Thyroid gland (tissue), 4 donors: ENCODE measurements around the gene MKI67. TPM values are rescaled to one million over a fixed set of nuclear protein-coding genes. Genes with fewer than 3 reads are reported as not detected.
"Not testable (repeated sequence)": the region's sequence is repeated elsewhere in the genome, so short reads cannot be mapped to it uniquely, and the experiment has no call there.

Experiments
- DNase-seq, 2 donors: peaks; one replicate each; pipeline ENCODE4 v3.0.0-alpha.2; 2019
- H3K27ac ChIP-seq, 3 donors: fragments of 200-600 bp; sonication (generic); 1 replicate in 2 of 3; 2 replicates in 1 of 3; pipeline ENCODE4 v1.5.1; 2016 to 2019; ENCODE audit warnings: mild to moderate bottlenecking in 1 of 3, moderate library complexity in 1 of 3
- H3K27me3 ChIP-seq: fragments of 200-600 bp; sonication (generic); one replicate; pipeline ENCODE4 v1.5.1; 2019
- H3K36me3 ChIP-seq, 2 donors: fragments of 200-600 bp; sonication (generic); one replicate each; pipeline ENCODE4 v1.5.1; 2016 to 2019
- H3K4me1 ChIP-seq, 2 donors: fragments of 200-600 bp; sonication (generic); one replicate each; pipeline ENCODE4 v1.5.1; 2017 to 2019
- H3K4me3 ChIP-seq, 3 donors: fragments of 200-600 bp; sonication (generic); replicated peaks in 1 of 3; 1 replicate in 2 of 3; 2 replicates in 1 of 3; pipeline ENCODE4 v1.5.1; 2016; ENCODE audit warnings: mild to moderate bottlenecking in 1 of 3
- H3K9me3 ChIP-seq: fragments of 200-600 bp; sonication (generic); one replicate; pipeline ENCODE4 v1.5.1; 2017
- CTCF ChIP-seq, 6 experiments: fragments of 200-600 bp in 3 of 6; fragments of 450-650 bp in 3 of 6; sonication (generic) in 3 of 6; IDR thresholded peaks; one replicate each; pipeline ENCODE4 v1.5.1; 2016 to 2019; ENCODE audit warnings: antibody characterized with exemption in 6 of 6, mild to moderate bottlenecking in 2 of 6, inconsistent platforms in 1 of 6, moderate library complexity in 1 of 6
- POLR2A ChIP-seq, 2 donors: fragments of 450-650 bp; IDR thresholded peaks; one replicate each; pipeline ENCODE4 v1.6.1; 2017; ENCODE audit warnings: antibody characterized with exemption in 2 of 2, mild to moderate bottlenecking in 2 of 2, moderate library complexity in 1 of 2
- WGBS, 2 donors: methylation state at CpG; one replicate each; pipeline ENCODE4 v1.1.5; 2017; 5-methylcytosine and 5-hydroxymethylcytosine counted together
- intact Hi-C: fragments of 100-400 bp; cut with DNase I; formaldehyde crosslinking; loops from one replicate; pipeline ENCODE4 v1.15.1; 2023
- total RNA-seq, 4 donors: library from RNA; depleted of rRNA; stranded (reverse); fragments of >200 nt; gene quantifications; one replicate each; pipeline ENCODE4 v1.2.3, GENCODE V29; 2016

MKI67 gene
- total RNA-seq, 4 donors from 2014 or later, result 0.24 to 1.9 (median 0.76) TPM

DNA sequence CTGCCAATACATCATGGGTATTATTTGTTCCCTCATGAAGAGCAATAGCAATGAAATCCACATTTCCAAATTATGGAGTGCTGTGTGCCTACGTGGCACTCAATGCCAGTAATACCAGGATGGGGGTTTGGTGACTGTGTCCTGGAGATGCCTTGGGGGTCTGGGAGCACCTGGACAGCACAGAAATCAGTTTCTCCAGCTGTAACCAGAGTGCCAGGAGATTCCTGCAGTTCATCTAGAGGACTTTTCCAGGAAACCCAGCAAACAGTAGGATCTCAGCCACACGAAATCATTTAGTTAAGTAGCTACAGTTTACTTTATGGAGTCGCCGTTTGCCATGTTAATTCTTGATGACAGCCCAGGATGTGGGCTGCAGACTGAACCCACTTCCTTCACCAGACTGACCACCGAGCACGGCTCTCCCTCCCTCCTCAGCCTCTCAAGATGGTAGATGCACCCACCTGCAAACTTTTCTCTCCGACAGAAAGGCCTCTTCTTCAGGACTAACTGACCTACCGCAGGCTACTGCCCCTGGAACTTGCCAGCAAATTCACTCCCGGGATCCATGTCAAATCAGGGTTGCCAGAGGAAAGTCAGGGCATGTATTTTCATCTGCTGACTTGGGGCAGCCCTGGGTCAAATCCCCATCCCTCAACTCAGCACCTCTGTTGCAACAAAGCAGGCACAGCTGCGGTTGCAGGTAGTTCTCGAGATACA, 30.3 kb downstream of the MKI67 start:
- no peaks in the 10 kb centered on the region for H3K9me3 ChIP-seq
- H3K36me3 ChIP-seq, result no peaks in the 10 kb centered on the region
- 91 to 92% methylated on average over 11 of the region's 11 CpGs for WGBS, 2 donors
- H3K27ac ChIP-seq, result no peak overlapping the region
- intact Hi-C loops, result no loop called here
- H3K27me3 ChIP-seq, result no peaks in the 10 kb centered on the region
- DNase-seq, result no peak
- no peaks in the 10 kb centered on the region for H3K4me1 ChIP-seq
- no peak for TF ChIP-seq CTCF (IDR thresholded peaks at IDR 0.05)
- no peak for TF ChIP-seq POLR2A (IDR thresholded peaks at IDR 0.05)
- no peak overlapping the region for H3K4me3 ChIP-seq

GRCh38 chr10:128095027-128095752, 31.0 kb downstream of the MKI67 start:
- no peak for DNase-seq
- WGBS, 2 donors, result 85% methylated on average over 10 of the region's 11 CpGs
- Histone ChIP-seq H3K4me1 (no peaks in the 10 kb centered on the region), H3K4me3 (no peak overlapping the region), H3K27me3 (no peaks in the 10 kb centered on the region), H3K27ac (no peak overlapping the region), H3K9me3 (no peaks in the 10 kb centered on the region), H3K36me3 (no peaks in the 10 kb centered on the region)
- no peak for TF ChIP-seq POLR2A (IDR thresholded peaks at IDR 0.05)
- no peak for TF ChIP-seq CTCF (IDR thresholded peaks at IDR 0.05)
- intact Hi-C loops, result no loop called here

- DNase-seq, intact Hi-C loops: not testable (repeated sequence)
Observed at GRCh38 chr10:128094596-128094995, 31.6 kb downstream of the MKI67 start.

GRCh38 chr10:128092454-128092853, 33.8 kb downstream of the MKI67 start:
- Histone ChIP-seq H3K9me3 (no peaks in the 10 kb centered on the region), H3K36me3 (no peaks in the 10 kb centered on the region), H3K27ac (no peak overlapping the region), H3K4me3 (no peak overlapping the region), H3K4me1 (no peaks in the 10 kb centered on the region), H3K27me3 (no peaks in the 10 kb centered on the region)
- TF ChIP-seq POLR2A (IDR thresholded peaks at IDR 0.05), result no peak
- no peak for TF ChIP-seq CTCF (IDR thresholded peaks at IDR 0.05)
- 76 to 90% methylated on average over 3 of the region's 3 CpGs for WGBS, 2 donors
- intact Hi-C loops, result no loop called here
- DNase-seq, result no peak

More at GRCh38 chr10:128094596-128094995, 31.6 kb downstream of the MKI67 start:
- H3K27ac ChIP-seq, H3K9me3 ChIP-seq, H3K4me3 ChIP-seq, H3K27me3 ChIP-seq, H3K36me3 ChIP-seq, H3K4me1 ChIP-seq: not testable (repeated sequence)
- 96 to 98% methylated on average over 4 of the region's 4 CpGs for WGBS, 2 donors

GRCh38 chr10:128091636-128092210, 34.5 kb downstream of the MKI67 start:
- Histone ChIP-seq H3K9me3 (no peaks in the 10 kb centered on the region), H3K4me1 (no peaks in the 10 kb centered on the region), H3K36me3 (no peaks in the 10 kb centered on the region), H3K27me3 (no peaks in the 10 kb centered on the region), H3K4me3 (no peak overlapping the region), H3K27ac (no peak overlapping the region)
- intact Hi-C loops, result no loop called here
- 65 to 73% methylated on average over 13 to 17 of the region's 17 CpGs for WGBS, 2 donors
- no peak for TF ChIP-seq POLR2A (IDR thresholded peaks at IDR 0.05)
- TF ChIP-seq CTCF (IDR thresholded peaks at IDR 0.05), result no peak
- DNase-seq, result no peak
